Activated gamma-delta T cell treated with anti-CD3 and anti-CD28 coated beads, Interleukin-2, amount 50 U/mL, for 16 hours (primary cell): Measurements from ENCODE around the gene A1BG.
"Not testable (repeated sequence)": the region's sequence is repeated elsewhere in the genome, so short reads cannot be mapped to it uniquely, and the experiment has no call there.

Experiments
- DNase-seq: peaks from one replicate; pipeline ENCODE4 v3.0.0-alpha.2; 2020; ENCODE audit warnings: low read depth

A1BG gene

DNA sequence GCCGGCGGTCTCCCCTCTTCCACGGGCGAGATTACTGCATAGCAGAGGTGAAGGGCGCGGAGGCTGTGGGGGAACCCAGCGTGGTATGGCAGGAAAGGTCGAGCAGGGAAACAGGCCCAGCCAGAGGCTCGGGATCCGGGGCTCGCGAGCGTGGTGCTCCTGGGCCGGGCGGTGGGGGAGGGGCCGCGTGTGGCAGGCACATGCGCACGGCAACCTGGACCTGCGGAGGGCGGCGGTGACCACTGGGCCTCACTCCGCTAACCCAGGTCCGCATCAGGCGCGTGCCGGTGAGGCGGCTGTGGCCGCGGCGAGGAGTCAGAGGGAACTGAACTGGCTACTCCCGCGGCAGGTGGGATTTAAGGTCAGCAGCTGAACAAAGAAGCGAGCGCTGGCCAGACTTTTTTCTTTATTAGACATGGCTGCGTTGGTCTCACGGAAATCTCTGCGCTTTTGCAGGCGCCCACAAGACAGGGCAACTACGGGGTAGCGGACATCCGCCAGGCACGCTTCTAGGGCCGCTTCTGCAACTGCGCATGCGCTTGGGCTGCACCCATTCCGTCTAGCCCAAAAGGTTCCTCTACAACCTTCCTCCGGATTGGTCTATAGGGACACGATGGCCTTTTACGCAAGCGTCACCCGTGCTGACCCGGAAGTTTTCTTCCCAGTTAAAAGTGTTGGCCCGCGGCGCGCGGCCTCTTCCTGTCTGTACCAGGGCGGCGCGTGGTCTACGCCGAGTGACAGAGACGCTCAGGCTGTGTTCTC, 33.5 kb upstream of the A1BG start, which contains the start of gene RPS5:
RPS5 (plus strand) TSS at position 694 of the 762 bp plus-strand sequence. CDS start 869 bp downstream, outside the sequence.
- peak; percentile 91 for DNase-seq

- DNase-seq, result no peak
Observed at GRCh38 chr19:58385891-58386575, 32.7 kb upstream of the A1BG start.

GRCh38 chr19:58385313-58385890, 32.1 kb upstream of the A1BG start:
- DNase-seq, result no peak

DNA sequence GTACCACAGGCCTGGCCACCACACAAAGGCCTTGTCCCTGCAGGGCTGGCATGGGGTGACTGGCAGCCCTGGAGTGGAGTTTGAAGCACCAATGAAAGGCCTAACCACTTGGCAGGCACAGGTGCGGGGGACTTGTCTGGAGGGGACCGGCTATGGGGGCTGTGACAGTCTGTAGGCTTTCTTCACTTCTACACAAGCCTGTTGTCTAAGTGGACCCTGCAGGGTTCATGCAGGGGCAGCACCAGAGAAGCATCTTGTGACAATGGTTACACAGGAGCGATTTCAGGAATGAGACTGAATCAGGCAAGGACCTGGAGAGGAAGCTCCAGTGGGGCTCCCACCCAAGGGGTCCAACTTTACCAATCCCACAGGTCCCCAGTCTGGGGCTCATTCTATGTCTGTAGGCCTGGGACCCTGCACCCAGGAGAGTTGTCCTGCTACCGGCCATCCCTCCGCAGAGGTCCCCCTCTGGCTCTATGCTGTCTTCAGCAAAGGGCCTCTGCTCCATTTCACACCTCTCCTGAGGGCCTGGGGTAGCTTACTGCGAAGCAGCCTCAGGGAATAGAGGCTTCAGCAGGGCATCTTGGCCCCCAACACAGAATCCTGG, 29.8 kb upstream of the A1BG start:
- DNase-seq, result no peak

DNA sequence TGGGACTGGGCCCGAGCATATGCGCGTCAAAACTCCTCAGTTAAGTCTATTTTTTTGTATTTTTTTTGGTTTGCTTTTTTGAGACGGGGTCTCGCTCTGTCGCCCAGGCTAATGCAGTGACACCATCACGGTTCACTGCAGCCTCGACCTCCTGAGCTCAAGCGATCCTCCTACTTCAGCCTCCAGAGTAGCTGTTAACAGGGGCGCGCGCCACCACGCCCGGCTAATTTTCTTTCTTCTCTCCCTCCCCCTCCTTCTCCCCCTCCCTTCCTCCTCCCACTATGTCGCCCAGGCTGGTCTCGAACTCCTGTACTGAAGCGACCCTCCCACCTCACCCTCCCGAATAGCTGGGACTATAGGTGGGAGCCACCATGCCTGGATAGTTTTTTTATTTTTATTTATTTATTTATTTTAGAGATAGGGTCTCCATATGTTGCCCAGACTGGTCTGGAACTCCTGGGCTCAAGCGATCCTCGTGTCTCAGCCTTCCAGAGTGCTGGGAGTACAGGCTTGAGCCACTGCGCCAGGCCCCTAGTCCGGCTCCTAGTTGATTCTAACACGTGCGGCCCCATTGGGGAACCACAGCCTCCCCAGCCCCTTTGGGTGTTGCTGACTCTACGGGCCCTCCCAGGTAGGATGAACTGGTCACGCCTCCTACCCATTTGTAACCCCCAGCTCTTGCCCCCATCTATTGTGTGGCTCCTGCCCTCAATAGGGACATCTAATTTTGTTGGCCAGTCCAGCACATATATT, 28.3 kb upstream of the A1BG start:
- no peak for DNase-seq

DNA sequence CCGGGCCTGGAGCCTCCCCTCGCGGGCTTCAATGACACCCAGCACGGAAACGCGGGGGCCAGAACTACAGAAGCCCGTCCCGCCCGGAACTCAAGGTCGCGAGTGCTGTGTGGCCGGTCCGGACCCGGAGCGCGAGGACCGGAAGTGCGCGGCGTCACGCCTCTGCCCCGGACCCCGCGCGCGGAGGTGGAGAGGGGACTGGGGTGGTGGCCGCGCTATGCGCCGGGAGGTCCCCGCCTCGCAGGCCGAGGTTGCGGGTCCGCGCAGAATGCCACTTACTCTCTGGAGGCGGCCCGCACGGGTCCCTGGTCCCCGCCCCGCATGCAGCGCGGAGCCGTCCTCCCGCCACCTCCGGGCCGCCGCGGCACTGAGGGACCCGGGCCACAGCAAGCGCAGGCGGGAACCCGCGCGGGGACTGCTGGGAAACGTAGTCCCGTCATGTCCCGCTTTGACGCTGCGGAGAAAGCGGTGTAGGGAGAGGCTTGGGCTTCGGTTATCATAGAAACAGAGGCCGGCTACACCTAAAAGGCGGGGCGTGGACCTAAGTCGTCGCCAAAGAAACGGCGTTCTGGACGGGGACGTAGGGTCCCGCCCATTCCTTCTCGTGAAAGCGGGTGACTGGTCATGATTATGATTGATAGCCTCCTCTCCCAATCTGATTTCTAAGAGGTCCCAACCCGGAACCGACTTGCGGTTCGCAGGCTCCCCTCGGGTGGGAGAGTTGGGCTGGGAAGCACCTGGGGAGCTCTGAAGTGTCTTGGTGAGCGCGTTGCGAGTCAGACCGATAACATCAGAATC, 27.6 kb upstream of the A1BG start, which contains the start of gene ZNF837:
ZNF837 (minus strand) TSS at position 369 of the 798 bp plus-strand sequence. CDS start 11,698 bp downstream, outside the sequence.
- peak; percentile 96 for DNase-seq

GRCh38 chr19:58380037-58380661, 26.9 kb upstream of the A1BG start:
- DNase-seq, result no peak

DNA sequence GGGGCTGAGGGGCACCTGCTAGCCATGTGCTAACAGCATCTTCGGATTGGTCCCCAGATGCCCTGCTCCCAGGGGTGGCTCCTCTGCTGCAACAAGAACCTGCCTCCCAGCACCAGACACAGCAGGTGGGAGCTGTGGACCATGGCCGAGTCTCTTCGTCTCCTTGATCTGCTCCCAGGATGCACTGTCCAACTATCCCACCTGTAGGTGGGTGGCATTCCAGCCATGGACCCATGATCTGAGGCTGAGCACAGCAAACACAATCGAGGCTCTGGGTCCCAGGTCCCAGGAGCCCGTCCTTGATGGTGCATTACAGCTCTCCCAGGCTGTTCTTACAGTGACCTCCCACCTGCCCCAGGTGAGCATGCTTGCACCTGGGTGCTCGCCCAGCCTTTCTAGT, 26.0 kb upstream of the A1BG start:
- no peak for DNase-seq

DNA sequence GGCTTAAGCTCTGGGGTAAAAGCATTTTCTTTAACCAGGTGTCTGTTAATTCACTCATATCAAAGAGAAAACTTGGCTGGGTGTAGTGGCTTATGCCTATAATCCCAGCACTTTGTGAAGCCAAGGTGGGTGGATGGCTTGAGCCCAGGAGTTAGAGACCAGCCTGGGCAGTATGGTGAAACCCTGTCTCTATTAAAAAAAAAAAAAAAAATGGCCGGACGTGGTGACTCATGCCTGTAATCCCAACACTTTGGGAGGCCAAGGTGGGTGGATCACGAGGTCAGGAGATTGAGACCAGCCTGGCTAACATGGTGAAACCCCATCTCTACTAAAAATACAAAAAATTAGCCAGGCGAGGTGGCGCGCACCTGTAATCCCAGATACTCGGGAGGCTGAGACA, 23.4 kb upstream of the A1BG start:
- not testable (repeated sequence) for DNase-seq

GRCh38 chr19:58374200-58374599, 20.9 kb upstream of the A1BG start:
- no peak for DNase-seq

- DNase-seq, result no peak
Observed at GRCh38 chr19:58372311-58373133, 19.2 kb upstream of the A1BG start.

GRCh38 chr19:58368561-58369360, 15.5 kb upstream of the A1BG start:
- no peak for DNase-seq

DNA sequence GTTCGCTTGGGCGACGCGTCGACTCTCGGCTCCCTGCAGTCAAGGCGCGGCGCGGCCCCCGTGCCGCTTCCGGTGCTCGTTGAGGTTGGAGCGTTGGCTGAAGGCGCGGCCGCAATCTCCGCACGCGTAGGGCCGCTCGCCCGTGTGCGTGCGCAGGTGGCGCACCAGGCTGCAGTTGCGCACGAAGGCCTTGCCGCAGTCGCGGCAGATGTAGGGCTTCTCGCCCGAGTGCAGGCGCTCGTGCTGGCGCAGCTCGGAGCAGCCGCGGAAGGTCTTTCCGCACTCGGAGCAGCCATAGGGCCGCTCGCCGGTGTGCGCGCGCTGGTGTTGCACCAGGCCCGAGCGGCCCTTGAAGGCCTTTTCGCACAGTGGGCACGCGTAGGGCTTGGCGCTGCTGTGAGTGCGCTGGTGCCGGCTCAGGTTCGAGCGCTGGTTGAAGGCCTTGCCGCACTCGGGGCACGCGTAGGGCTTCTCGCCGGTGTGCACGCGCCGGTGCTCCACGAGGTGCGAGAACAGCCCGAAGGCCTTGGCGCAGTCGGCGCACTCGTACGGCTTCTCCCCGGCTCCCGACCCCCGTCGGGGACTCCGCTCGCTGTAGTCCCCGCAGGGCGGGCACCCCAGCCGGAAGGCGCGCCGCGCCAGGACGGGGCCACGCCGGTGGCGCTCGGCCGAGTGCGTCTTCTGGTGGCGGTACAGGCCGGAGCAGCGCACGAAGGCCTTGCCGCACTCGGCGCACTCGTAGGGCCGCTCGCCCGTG, 14.6 kb upstream of the A1BG start:
- no peak for DNase-seq

GRCh38 chr19:58366585-58367430, 13.5 kb upstream of the A1BG start:
- DNase-seq, result no peak

- no peak for DNase-seq
Observed at GRCh38 chr19:58364146-58364545, 10.9 kb upstream of the A1BG start.

- DNase-seq, result peak; percentile 92
Observed at GRCh38 chr19:58362272-58362994, 9.1 kb upstream of the A1BG start, which contains the start of gene ZNF497. Gene ZNF497 (minus strand): TSS chr19:58362751. CDS start chr19:58357635, 5,116 bp downstream.
